Measurements from ENCODE around the gene XKR7. TPM values are rescaled to one million over a fixed set of nuclear protein-coding genes. Genes with fewer than 3 reads are reported as not detected.

XKR7 gene
- total RNA-seq, 1 experiment from 2014 or later, result 1.3 TPM

GRCh38 chr20:32010666-32011065, 42.7 kb downstream of the XKR7 start:
- Histone ChIP-seq H3K27ac (ENCODE audit: insufficient read length, low read depth, low read length) (no peak overlapping the region), H3K23me2 (ENCODE audit: insufficient read length, low read depth, low read length, poor library complexity, severe bottlenecking) (no peaks in the 10 kb centered on the region), H3K18ac (ENCODE audit: insufficient read length, low read depth, low read length) (no peak overlapping the region), H3K79me1 (ENCODE audit: insufficient read depth, low read depth, low read length, poor library complexity, severe bottlenecking) (no peaks in the 10 kb centered on the region), H4K91ac (ENCODE audit: insufficient read length, low read depth, low read length) (no peak overlapping the region), H4K5ac (ENCODE audit: insufficient read length, low read depth, low read length) (no peak overlapping the region), H3K14ac (ENCODE audit: insufficient read depth, low read length) (no peak overlapping the region), H2AFZ (ENCODE audit: low read length) (no peak overlapping the region), H3K4ac (ENCODE audit: low read depth, low read length) (no peak overlapping the region), H2BK12ac (ENCODE audit: insufficient read length, low read depth, low read length) (no peak overlapping the region), H3K27me3 (ENCODE audit: insufficient read depth, low read length) (no peaks in the 10 kb centered on the region), H2BK120ac (ENCODE audit: low read depth, low read length, poor library complexity, severe bottlenecking) (no peak overlapping the region), H3K9ac (ENCODE audit: extremely low read depth, insufficient read length, low read length) (no peak overlapping the region), H4K8ac (replicated peaks; ENCODE audit: insufficient read length, low read depth, low read length) (no peak overlapping the region), H3T11ph (ENCODE audit: low read length) (no peak overlapping the region), H2BK20ac (ENCODE audit: low read depth, low read length, poor library complexity, severe bottlenecking) (no peak overlapping the region), H2BK15ac (ENCODE audit: low read depth, low read length) (no peak overlapping the region), H3K23ac (ENCODE audit: insufficient read length, low read depth, low read length) (no peak overlapping the region), H3K56ac (ENCODE audit: insufficient read length, low read depth, low read length) (no peak overlapping the region), H3K79me2 (ENCODE audit: insufficient read depth, low read length) (no peaks in the 10 kb centered on the region), H3K4me2 (ENCODE audit: insufficient read depth, insufficient read length, low read length) (no peak overlapping the region), H4K20me1 (ENCODE audit: control insufficient read depth, insufficient read depth, insufficient read length) (no peaks in the 10 kb centered on the region), H2BK5ac (ENCODE audit: insufficient read length, low read length) (no peak overlapping the region), H3K4me1 (ENCODE audit: insufficient read depth, low read length) (no peaks in the 10 kb centered on the region; the same call in 1 of the 2 replicates), H3K9me3 (ENCODE audit: control insufficient read depth, low read depth, low read length) (no peaks in the 10 kb centered on the region), H2AK5ac (ENCODE audit: insufficient read length, low read length) (no peak overlapping the region)
- WGBS (ENCODE audit: extremely low coverage, insufficient read length, low lambda C conversion rate), result no CpG with 5 or more reads among the region's 8 CpGs
- DNase-seq, result peak; percentile 71
- Mint-ChIP-seq H3K4me3 (peak overlapping the region; percentile 11 to 65; a peak in 2 of 5 replicates), H3K27ac (no peak overlapping the region), H3K36me3 (ENCODE audit: insufficient read depth in 1 of 3, low read depth in 3 of 3) (no peaks in the 10 kb centered on the region; a peak in 1 of 7 replicates), H3K27me3 (ENCODE audit: low read depth) (peaks cover 3% of the 10 kb centered on the region), H3K9me3 (no peaks in the 10 kb centered on the region; a peak in 1 of 5 replicates), H3K4me1 (peaks cover 53 to 56% of the 10 kb centered on the region in 2 experiments)
- no peak for TF ChIP-seq CTCF (conservative IDR thresholded peaks at IDR 0.05)

Measured in H9 (cell line).